WTC11 (cell line): ENCODE measurements around the gene ASTN2.

Experiments
- ETV6 ChIP-seq: sonication (generic); formaldehyde crosslinking; IDR thresholded peaks from 2 replicates; pipeline ENCODE4 v1.8.1; 2022; ENCODE audit warnings: mild to moderate bottlenecking, missing genetic modification reagents
- TF ChIP-seq, protein P1 (sequence below): sonication (generic); formaldehyde crosslinking; IDR thresholded peaks from 2 replicates; pipeline ENCODE4 v1.8.0; 2022; ENCODE audit warnings: mild to moderate bottlenecking, missing genetic modification reagents
- TF ChIP-seq, protein P2 (sequence below): fragments of 200-600 bp; IDR thresholded peaks from 2 replicates; pipeline ENCODE4 v1.8.0; 2022; ENCODE audit warnings: antibody characterized with exemption

DNA sequence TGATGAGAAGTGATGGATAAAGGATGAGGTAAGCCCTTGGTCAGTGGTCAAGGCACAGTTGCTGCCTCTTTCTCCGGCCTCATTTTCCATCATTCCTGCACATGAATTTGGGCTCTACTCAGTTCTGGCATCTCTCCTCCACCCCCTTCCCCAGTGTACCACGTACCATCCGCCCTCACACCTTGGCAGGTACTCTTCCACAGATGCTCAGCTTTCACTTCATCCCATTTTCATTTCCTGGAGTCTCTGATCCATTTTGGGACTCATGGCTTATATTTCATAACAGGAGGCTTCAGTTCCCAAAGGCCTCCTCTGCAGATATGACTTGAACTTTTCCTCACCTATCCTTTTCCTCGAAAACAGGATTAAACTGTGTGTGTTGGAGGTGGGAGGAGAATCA, 326.7 kb downstream of the ASTN2 start:
- no peak for TF ChIP-seq ETV6 (CRISPR knock-in tag)
- TF ChIP-seq, protein P1, sequence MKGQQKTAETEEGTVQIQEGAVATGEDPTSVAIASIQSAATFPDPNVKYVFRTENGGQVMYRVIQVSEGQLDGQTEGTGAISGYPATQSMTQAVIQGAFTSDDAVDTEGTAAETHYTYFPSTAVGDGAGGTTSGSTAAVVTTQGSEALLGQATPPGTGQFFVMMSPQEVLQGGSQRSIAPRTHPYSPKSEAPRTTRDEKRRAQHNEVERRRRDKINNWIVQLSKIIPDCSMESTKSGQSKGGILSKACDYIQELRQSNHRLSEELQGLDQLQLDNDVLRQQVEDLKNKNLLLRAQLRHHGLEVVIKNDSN: no peak
- TF ChIP-seq, protein P2, sequence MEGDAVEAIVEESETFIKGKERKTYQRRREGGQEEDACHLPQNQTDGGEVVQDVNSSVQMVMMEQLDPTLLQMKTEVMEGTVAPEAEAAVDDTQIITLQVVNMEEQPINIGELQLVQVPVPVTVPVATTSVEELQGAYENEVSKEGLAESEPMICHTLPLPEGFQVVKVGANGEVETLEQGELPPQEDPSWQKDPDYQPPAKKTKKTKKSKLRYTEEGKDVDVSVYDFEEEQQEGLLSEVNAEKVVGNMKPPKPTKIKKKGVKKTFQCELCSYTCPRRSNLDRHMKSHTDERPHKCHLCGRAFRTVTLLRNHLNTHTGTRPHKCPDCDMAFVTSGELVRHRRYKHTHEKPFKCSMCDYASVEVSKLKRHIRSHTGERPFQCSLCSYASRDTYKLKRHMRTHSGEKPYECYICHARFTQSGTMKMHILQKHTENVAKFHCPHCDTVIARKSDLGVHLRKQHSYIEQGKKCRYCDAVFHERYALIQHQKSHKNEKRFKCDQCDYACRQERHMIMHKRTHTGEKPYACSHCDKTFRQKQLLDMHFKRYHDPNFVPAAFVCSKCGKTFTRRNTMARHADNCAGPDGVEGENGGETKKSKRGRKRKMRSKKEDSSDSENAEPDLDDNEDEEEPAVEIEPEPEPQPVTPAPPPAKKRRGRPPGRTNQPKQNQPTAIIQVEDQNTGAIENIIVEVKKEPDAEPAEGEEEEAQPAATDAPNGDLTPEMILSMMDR: no peak
